Activated naive CD8-positive, alpha-beta T cell treated with anti-CD3 and anti-CD28 coated beads, Interleukin-2, amount 50 U/mL, for 16 hours (primary cell): Measurements from ENCODE around the gene DNAH11.
"Not testable (repeated sequence)": the region's sequence is repeated elsewhere in the genome, so short reads cannot be mapped to it uniquely, and the experiment has no call there.

Experiments used
- DNase-seq: peaks from one replicate; pipeline ENCODE4 v3.0.0-alpha.2; 2020; ENCODE audit warnings: low read depth, low spot score

DNAH11 gene

GRCh38 chr7:21883069-21883468 is 340.2 kb downstream of the DNAH11 start:
- DNase-seq: no peak

GRCh38 chr7:21883501-21883900 is 340.7 kb downstream of the DNAH11 start:
- not testable (repeated sequence) for DNase-seq

- no peak for DNase-seq
These were observed 341.7 kb downstream of the DNAH11 start for GRCh38 chr7:21884496-21884895.

GRCh38 chr7:21886396-21886795 is 343.6 kb downstream of the DNAH11 start:
- DNase-seq: no peak

- DNase-seq: no peak
These were observed 344.5 kb downstream of the DNAH11 start for GRCh38 chr7:21887353-21887752.

- DNase-seq: no peak
These were observed 344.9 kb downstream of the DNAH11 start for GRCh38 chr7:21887779-21888178.

GRCh38 chr7:21891291-21891690 is 348.5 kb downstream of the DNAH11 start:
- no peak for DNase-seq

- no peak for DNase-seq
These were observed 350.6 kb downstream of the DNAH11 start for GRCh38 chr7:21893401-21893800.

- no peak for DNase-seq
These were observed 355.6 kb downstream of the DNAH11 start for GRCh38 chr7:21898265-21898930.

- no peak for DNase-seq
These were observed 359.4 kb downstream of the DNAH11 start for GRCh38 chr7:21902240-21902639.

GRCh38 chr7:21903020-21903786 is 360.4 kb downstream of the DNAH11 start:
- DNase-seq: no peak

GRCh38 chr7:21908746-21909145 is 365.9 kb downstream of the DNAH11 start:
- no peak for DNase-seq

GRCh38 chr7:21910253-21910652 is 367.4 kb downstream of the DNAH11 start:
- DNase-seq: no peak

- DNase-seq: no peak
These were observed 368.6 kb downstream of the DNAH11 start for GRCh38 chr7:21911341-21911875.

- no peak for DNase-seq
These were observed 369.5 kb downstream of the DNAH11 start for GRCh38 chr7:21912305-21912704.

- no peak for DNase-seq
These were observed 370.3 kb downstream of the DNAH11 start for GRCh38 chr7:21912931-21913780.

GRCh38 chr7:21914671-21915070 is 371.8 kb downstream of the DNAH11 start:
- DNase-seq: no peak

- DNase-seq: no peak
These were observed 372.3 kb downstream of the DNAH11 start for GRCh38 chr7:21915140-21915539.

GRCh38 chr7:21916176-21916575 is 373.3 kb downstream of the DNAH11 start:
- no peak for DNase-seq

GRCh38 chr7:21916629-21917028 is 373.8 kb downstream of the DNAH11 start:
- DNase-seq: no peak

- no peak for DNase-seq
These were observed 375.4 kb downstream of the DNAH11 start for GRCh38 chr7:21918216-21918615.

- DNase-seq: no peak
These were observed 378.1 kb downstream of the DNAH11 start for GRCh38 chr7:21920936-21921335.
